Muscle of leg (tissue), 11 donors: ENCODE measurements around the gene HHLA2. TPM values are rescaled to one million over a fixed set of nuclear protein-coding genes. Genes with fewer than 3 reads are reported as not detected.
"Not testable (repeated sequence)": the region's sequence is repeated elsewhere in the genome, so short reads cannot be mapped to it uniquely, and the experiment has no call there.

Source experiments
- DNase-seq: peaks from one replicate; pipeline ENCODE4 v3.0.0; 2013
- H3K27ac ChIP-seq: one replicate; pipeline ENCODE4 v1.5.1; 2013; ENCODE audit warnings: mild to moderate bottlenecking, low read length, control low read depth
- H3K27me3 ChIP-seq: one replicate; pipeline ENCODE4 v1.6.1; 2013; ENCODE audit warnings: low read length; ENCODE audit not compliant: control insufficient read depth, insufficient read depth
- H3K36me3 ChIP-seq: one replicate; pipeline ENCODE4 v1.6.1; 2013; ENCODE audit warnings: low read length; ENCODE audit not compliant: control insufficient read depth, insufficient read depth
- H3K4me1 ChIP-seq: one replicate; pipeline ENCODE4 v1.6.1; 2013; ENCODE audit warnings: low read length; ENCODE audit not compliant: control insufficient read depth, insufficient read depth
- H3K4me3 ChIP-seq: one replicate; pipeline ENCODE4 v1.5.1; 2013; ENCODE audit warnings: low read length, control low read depth
- H3K9me3 ChIP-seq: replicated peaks from 2 replicates; pipeline ENCODE4 v1.6.1; 2013; ENCODE audit warnings: low read depth, low read length; ENCODE audit not compliant: control insufficient read depth
- WGBS: methylation state at CpG from one replicate; pipeline ENCODE4 v1.1.5; 2013; ENCODE audit warnings: missing lambda C conversion rate; ENCODE audit not compliant: insufficient coverage; 5-methylcytosine and 5-hydroxymethylcytosine counted together
- polyA plus RNA-seq, 8 donors: library from polyadenylated mRNA; unstranded; fragments of 120-200 nt; gene quantifications; one replicate each; pipeline versions ENCODE4 v1.2.1 to v1.2.3, GENCODE V29; 2013; ENCODE audit warnings: inconsistent platforms in 1 of 8, low replicate concordance in 1 of 8; ENCODE audit not compliant: insufficient read length in 8 of 8, insufficient read depth in 1 of 8
- total RNA-seq: library from RNA; stranded (reverse); fragments of 120-200 nt; gene quantifications from one replicate; pipeline ENCODE4 v1.2.4, GENCODE V29; 2013

Gene HHLA2
- total and polyA plus RNA-seq, 9 donors, result 1.1 to 9.9 TPM; not detected in 7

DNA sequence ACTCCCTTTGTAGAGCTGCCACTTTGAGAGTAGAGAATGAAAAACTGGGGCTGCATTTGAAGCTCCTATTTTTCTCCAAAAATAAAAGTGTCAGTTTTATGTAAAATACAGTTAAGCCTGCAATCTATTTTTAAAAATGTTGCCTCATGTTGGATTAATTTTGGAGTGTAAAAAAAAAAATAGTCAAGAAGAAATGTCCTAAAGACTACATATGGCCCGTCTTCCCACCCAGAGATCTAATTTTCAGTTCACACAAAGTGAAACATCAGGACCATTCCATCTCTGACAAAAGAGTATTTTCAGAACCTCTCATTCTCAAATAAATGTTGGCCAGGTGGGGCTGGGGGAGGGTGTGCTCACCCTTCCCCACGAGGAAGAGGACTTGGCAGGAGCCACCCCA is 62.7 kb downstream of the HHLA2 start:
- no CpG with 5 or more reads among the region's 2 CpGs for whole genome bisulfite sequencing

DNA sequence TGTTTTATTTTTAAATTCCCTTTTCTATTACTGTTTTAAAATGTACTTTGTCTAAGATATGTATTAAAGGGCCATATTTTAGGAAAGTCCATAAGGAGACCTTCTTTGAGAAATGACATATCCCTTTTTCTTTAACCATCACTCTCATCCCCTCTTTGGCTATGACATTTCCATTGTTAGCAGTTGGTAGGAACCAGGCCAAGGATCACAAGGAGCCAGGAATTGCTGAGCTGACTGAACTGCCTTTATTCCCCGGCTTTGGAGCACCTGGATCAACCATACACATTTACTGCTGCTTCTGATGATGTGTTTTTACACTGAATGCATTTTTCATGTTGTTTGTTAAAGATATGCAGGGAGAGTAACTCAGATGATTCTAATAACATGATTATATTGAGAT is 79.7 kb downstream of the HHLA2 start:
- Histone ChIP-seq H3K27me3 (no peaks in the 10 kb centered on the region), H3K4me3 (no peak overlapping the region), H3K27ac (no peak overlapping the region), H3K4me1 (no peaks in the 10 kb centered on the region), H3K36me3 (no peaks in the 10 kb centered on the region), H3K9me3 (no peaks in the 10 kb centered on the region)
- no peak for DNase-seq
- no CpG with 5 or more reads among the region's 1 CpG for WGBS

More for the DNA sequence above, 62.7 kb downstream of the HHLA2 start:
- H3K27me3 ChIP-seq, result no peaks in the 10 kb centered on the region
- no peaks in the 10 kb centered on the region for H3K4me1 ChIP-seq
- no peak overlapping the region for H3K4me3 ChIP-seq
- no peaks in the 10 kb centered on the region for H3K9me3 ChIP-seq
- H3K36me3 ChIP-seq, result no peaks in the 10 kb centered on the region
- no peak overlapping the region for H3K27ac ChIP-seq
- DNase-seq, result no peak

DNA sequence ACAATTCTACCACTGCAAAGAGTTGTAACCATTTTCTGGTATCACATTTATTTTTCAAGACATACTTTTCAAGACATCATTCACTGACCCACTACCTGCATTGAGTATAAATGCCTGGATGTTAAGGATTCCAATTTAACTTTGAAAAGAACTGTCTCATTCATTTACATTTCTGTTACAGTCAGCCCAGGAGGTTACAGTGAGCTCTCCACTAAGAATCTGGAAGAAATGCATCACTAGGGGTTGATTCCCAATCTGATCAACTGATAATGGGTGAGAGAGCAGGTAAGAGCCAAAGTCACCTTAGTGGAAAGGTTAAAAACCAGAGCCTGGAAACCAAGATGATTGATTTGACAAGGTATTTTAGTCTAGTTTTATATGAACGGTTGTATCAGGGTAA is 81.0 kb downstream of the HHLA2 start:
- Histone ChIP-seq H3K9me3 (no peaks in the 10 kb centered on the region), H3K4me1 (no peaks in the 10 kb centered on the region), H3K27me3 (no peaks in the 10 kb centered on the region), H3K4me3 (no peak overlapping the region), H3K36me3 (no peaks in the 10 kb centered on the region), H3K27ac (no peak overlapping the region)
- WGBS, result 75% methylated on average over 1 of the region's 1 CpG
- no peak for DNase-seq

DNA sequence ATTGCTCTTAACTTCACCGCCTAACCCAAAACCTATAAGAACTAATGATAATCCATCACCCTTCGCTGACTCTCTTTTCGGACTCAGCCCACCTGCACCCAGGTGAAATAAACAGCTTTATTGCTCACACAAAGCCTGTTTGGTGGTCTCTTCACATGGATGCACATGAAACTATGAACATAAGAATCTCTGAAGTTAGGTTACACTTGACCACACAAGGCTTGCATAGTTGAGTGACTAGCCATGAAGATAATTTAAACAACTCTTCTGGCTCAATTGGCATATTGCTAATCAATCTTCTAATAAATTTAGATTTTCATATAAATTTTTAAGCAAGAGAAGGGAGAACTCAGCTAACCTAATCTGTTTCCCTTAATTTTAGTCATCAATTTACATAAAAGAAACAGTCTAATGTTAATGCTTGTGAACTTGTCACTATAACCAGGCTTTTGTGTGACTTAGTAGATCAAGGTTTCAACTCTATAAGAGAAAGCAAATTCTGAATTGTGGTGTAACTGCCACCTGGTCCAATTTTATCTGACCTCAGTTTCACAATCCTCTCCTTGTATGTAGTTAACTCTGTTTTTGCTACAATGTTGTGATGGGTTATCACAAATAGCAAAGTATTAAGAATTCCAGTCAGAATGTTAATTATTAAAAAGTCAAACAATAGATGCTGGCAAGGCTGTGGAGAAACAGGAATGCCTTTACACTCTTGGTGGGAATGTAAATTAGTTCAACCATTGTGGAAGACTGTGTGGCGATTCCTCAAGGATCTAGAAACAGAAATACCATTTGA is 82.0 kb downstream of the HHLA2 start:
- no peak overlapping the region for H3K27ac ChIP-seq
- no peaks in the 10 kb centered on the region for H3K4me1 ChIP-seq
- no peak for DNase-seq
- no peak overlapping the region for H3K4me3 ChIP-seq
- H3K9me3 ChIP-seq, result no peaks in the 10 kb centered on the region
- H3K36me3 ChIP-seq, result no peaks in the 10 kb centered on the region
- H3K27me3 ChIP-seq, result no peaks in the 10 kb centered on the region
- no CpG with 5 or more reads among the region's 4 CpGs for WGBS

DNA sequence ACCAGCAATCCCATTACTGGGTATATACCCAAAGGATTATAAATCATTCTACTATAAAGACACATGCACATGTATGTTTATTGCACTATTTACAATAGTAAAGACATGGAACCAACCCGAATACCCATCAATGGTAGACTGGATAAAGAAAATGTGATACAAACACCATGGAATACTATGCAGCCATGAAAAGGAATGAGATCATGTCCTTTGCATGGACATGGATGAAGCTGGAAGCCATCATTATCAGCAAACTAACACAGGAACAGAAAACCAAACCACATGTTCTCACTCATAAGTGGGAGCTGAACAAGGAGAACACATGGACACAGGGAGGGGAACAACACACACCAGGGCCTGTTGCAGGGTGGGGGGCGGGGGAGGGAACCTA is 82.6 kb downstream of the HHLA2 start:
- H3K36me3 ChIP-seq, H3K4me3 ChIP-seq, H3K4me1 ChIP-seq, H3K9me3 ChIP-seq, DNase-seq, H3K27ac ChIP-seq, H3K27me3 ChIP-seq: not testable (repeated sequence)
- no CpG with 5 or more reads among the region's 2 CpGs for WGBS

DNA sequence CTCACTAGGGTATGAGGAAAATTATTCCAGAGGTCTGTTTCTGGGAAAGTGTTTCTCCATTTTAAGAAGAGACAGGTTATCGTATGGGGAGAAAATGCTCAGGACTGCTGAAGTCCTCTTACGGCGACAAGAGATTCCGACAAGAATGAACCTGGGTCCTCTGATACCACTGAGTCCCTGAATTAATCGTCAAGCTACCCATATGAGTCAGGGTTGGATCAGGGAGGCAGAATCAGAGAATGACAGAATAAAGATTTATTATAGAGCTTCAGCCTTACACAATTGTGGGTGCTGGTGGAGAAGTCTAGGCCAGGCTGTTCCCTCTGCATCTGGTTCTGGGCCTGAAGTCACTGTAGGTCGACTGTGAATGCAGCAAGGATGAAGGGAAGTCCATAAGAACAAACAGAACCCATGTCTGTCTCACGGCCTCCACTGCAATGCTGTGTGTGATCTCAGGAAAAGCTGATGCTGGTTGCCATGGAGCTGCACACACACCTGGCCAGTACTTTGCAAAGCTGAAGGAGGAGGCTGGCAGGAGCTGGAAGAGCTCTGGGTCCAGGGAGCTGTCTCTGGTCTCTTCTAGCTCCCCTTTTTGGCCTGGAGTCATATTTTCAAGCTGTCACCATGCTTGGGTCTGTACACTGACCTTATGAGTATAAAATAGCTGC is 83.9 kb downstream of the HHLA2 start:
- no peak for DNase-seq
- Histone ChIP-seq H3K27ac (no peak overlapping the region), H3K4me1 (no peaks in the 10 kb centered on the region), H3K4me3 (no peak overlapping the region), H3K27me3 (no peaks in the 10 kb centered on the region), H3K9me3 (no peaks in the 10 kb centered on the region), H3K36me3 (no peaks in the 10 kb centered on the region)
- WGBS, result 89% methylated on average over 7 of the region's 7 CpGs

DNA sequence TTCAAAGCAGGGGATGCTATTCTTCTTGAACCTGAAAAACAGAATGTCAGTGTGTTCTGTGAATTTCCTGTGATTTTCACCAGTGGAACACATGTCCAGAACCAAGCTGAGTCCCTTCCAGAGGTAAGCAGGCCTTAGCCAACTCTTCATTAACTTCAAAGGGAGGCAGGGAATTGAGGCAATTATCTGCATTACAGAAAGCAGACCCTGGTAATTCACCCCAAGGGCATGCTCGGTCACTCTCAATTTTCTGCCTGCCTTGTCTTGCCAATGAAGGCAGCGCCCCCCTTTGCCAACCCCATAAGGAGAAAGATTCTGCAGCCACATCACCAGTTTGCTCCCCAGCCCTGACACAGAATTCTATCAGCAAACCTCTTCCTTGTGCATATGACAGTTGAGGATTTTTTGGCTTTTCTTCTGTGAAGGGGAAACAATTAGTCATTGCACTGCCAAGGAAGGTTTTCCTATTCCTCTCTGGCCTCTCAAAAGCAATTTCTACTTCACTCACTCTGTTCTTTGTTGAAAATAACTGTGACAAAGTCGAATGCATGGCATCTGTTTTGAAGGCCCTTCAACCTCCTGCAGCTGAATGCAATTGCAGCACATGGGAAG is 85.3 kb downstream of the HHLA2 start:
- DNase-seq, result peak; percentile 22
- H3K4me1 ChIP-seq, result no peaks in the 10 kb centered on the region
- H3K36me3 ChIP-seq, result no peaks in the 10 kb centered on the region
- 17% methylated on average over 2 of the region's 3 CpGs for WGBS
- H3K27ac ChIP-seq, result no peak overlapping the region
- no peaks in the 10 kb centered on the region for H3K9me3 ChIP-seq
- no peaks in the 10 kb centered on the region for H3K27me3 ChIP-seq
- H3K4me3 ChIP-seq, result no peak overlapping the region

DNA sequence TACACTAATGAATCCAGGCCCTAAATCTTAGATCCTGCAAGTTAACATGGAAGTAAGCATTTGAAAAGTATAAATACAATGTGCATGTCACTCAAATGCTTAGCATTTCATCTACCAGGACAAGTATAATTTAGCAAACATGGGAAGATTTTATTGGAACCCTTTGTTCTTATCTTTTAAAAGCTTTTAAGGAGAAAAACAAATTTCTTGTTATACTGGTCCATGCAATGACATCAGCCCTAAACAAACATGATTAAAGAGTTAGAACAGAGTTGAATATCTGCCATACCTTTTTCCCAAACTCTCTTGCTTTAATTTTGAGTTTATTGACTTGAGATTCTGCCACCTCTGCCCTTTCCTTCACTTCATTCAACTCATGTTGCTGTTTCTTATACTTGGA is 87.0 kb downstream of the HHLA2 start:
- Histone ChIP-seq H3K9me3 (no peaks in the 10 kb centered on the region), H3K27me3 (no peaks in the 10 kb centered on the region), H3K27ac (no peak overlapping the region), H3K36me3 (no peaks in the 10 kb centered on the region), H3K4me3 (no peak overlapping the region), H3K4me1 (no peaks in the 10 kb centered on the region)
- DNase-seq, result no peak

DNA sequence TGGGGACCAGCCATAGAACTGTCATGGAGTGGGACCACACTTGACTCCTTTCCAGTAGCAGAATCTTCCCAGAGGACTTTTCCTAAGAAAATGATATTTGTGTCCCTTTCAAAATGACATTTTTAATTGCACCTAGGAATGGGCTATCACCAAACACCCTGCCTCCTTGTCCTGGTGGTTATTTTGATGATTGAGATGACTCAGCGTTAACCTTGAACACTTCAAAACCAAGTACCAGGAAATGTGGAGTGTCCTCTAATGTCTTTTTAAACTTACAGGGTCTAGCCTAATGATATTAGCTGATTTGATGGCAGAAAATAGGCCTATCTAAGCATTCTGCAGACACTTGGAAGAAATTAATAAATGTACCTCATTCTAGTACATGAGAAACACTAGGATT is 90.7 kb downstream of the HHLA2 start:
- H3K36me3 ChIP-seq, result no peaks in the 10 kb centered on the region
- no peaks in the 10 kb centered on the region for H3K4me1 ChIP-seq
- WGBS, result no CpG with 5 or more reads among the region's 1 CpG
- no peak overlapping the region for H3K27ac ChIP-seq
- no peaks in the 10 kb centered on the region for H3K9me3 ChIP-seq
- no peak for DNase-seq
- H3K4me3 ChIP-seq, result no peak overlapping the region
- H3K27me3 ChIP-seq, result no peaks in the 10 kb centered on the region
